ENCODE results near the gene CNIH3. TPM values are rescaled to one million over a fixed set of nuclear protein-coding genes. Genes with fewer than 3 reads are reported as not detected.

CNIH3 gene
- total and polyA plus RNA-seq, 2 donors (not counting 3 experiments of a cell fraction or from before 2014, with no cell fraction given): 1.3 to 2.5 TPM

DNA sequence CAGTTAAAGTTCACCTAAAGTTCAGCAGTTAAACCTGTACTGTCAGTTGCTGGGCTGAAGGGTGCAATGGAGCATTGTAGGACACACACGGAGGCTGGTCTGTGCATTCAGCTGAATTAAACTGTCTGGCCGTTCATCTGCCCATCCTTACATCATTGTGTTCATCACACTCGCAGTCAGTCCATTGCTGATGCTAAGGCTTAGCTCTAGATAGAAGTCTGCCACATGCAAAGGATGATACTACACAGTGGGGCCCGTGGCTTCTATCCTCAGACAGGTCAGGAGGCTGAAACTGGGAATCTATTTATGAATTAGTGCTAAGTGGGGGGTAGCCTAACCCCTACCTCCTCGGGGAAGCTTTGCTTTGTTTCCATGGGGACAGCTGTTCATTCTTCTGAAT lies 60.4 kb downstream of the CNIH3 start:
- dilution Hi-C loops (cut with MboI; ENCODE audit: extremely low pct_ligation_motif_present, low sequenced_read_pairs) (no loop called here), intact Hi-C loops (cut with micrococcal nuclease) (no loop called here)
- Histone ChIP-seq H3K27me3 (ENCODE audit: control insufficient read depth in 2 of 2, insufficient read depth in 2 of 2, low read length in 2 of 2) (peaks cover 0 to 5% of the 10 kb centered on the region in 2 experiments), H3K9me3 (replicated peaks; ENCODE audit: control insufficient read depth, insufficient read depth, low read length) (no peaks in the 10 kb centered on the region), H4K20me1 (replicated peaks; ENCODE audit: control insufficient read depth, extremely low read depth, insufficient read depth, low read length) (no peaks in the 10 kb centered on the region), H3K4me3 (replicated peaks in 1 of 3; ENCODE audit: insufficient read depth in 1 of 3, low read depth in 1 of 3, low read length in 3 of 3) (no peak overlapping the region), H3K36me3 (ENCODE audit: control insufficient read depth in 2 of 2, extremely low read depth in 1 of 2, insufficient read depth in 2 of 2, low read length in 2 of 2) (no peaks in the 10 kb centered on the region), H3K9ac (replicated peaks; ENCODE audit: extremely low read depth, insufficient read depth, low read length) (no peak overlapping the region), H3K9me1 (replicated peaks; ENCODE audit: control insufficient read depth, extremely low read depth, insufficient read depth, low read length) (no peaks in the 10 kb centered on the region), H3K4me1 (ENCODE audit: control insufficient read depth, extremely low read depth, insufficient read depth, low read length) (no peaks in the 10 kb centered on the region), H3K27ac (ENCODE audit: insufficient read depth, low read depth, low read length) (no peak overlapping the region), H3K4me2 (ENCODE audit: insufficient read depth, low read length) (no peak overlapping the region), H2AFZ (ENCODE audit: low read depth, low read length) (no peak overlapping the region), H3K79me2 (ENCODE audit: control insufficient read depth, insufficient read depth, low read length) (no peaks in the 10 kb centered on the region)
- DNase-seq (ENCODE audit: low read depth, low spot score) (no peak), FAIRE-seq (no peak)
- TF ChIP-seq POLR2A (IDR thresholded peaks at IDR 0.05; ENCODE audit: low read depth, low read length): no peak
- TF ChIP-seq JUN (IDR thresholded peaks at IDR 0.05; ENCODE audit: borderline replicate concordance, insufficient read depth, insufficient read length, low read depth): no peak
- TF ChIP-seq, protein P1, sequence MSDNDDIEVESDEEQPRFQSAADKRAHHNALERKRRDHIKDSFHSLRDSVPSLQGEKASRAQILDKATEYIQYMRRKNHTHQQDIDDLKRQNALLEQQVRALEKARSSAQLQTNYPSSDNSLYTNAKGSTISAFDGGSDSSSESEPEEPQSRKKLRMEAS (IDR thresholded peaks at IDR 0.05; ENCODE audit: insufficient read depth, insufficient read length): no peak
- TF ChIP-seq, protein P2, sequence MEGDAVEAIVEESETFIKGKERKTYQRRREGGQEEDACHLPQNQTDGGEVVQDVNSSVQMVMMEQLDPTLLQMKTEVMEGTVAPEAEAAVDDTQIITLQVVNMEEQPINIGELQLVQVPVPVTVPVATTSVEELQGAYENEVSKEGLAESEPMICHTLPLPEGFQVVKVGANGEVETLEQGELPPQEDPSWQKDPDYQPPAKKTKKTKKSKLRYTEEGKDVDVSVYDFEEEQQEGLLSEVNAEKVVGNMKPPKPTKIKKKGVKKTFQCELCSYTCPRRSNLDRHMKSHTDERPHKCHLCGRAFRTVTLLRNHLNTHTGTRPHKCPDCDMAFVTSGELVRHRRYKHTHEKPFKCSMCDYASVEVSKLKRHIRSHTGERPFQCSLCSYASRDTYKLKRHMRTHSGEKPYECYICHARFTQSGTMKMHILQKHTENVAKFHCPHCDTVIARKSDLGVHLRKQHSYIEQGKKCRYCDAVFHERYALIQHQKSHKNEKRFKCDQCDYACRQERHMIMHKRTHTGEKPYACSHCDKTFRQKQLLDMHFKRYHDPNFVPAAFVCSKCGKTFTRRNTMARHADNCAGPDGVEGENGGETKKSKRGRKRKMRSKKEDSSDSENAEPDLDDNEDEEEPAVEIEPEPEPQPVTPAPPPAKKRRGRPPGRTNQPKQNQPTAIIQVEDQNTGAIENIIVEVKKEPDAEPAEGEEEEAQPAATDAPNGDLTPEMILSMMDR (IDR thresholded peaks at IDR 0.05; ENCODE audit: extremely low read depth in 1 of 2, insufficient read depth in 1 of 2, low read depth in 1 of 2, low read length in 2 of 2): no peak
- no peak for TF ChIP-seq GATA2 (IDR thresholded peaks at IDR 0.05; ENCODE audit: insufficient read depth, insufficient read length, low read depth, low read length)
- TF ChIP-seq EZH2 (IDR thresholded peaks at IDR 0.05; ENCODE audit: borderline replicate concordance, low read depth, low read length, severe bottlenecking): no peak
- TF ChIP-seq FOS (IDR thresholded peaks at IDR 0.05; ENCODE audit: borderline replicate concordance, insufficient read depth, low read length): no peak
- no peak for TF ChIP-seq MYC (IDR thresholded peaks at IDR 0.05; ENCODE audit: low read depth, low read length)
- no peak for TF ChIP-seq POLR2AphosphoS5 (IDR thresholded peaks at IDR 0.05; ENCODE audit: insufficient read depth, low read depth, low read length)
- CTCF ChIA-PET: no interaction called here
- POLR2A ChIA-PET: no interaction called here
- BruUV-seq (replicated peaks): no TSS peak

All from endothelial cell of umbilical vein (primary cell).